GM18526 (cell line): ENCODE results near the gene SCN3A.

Source experiments
- POLR2A ChIP-seq: IDR thresholded peaks from 3 replicates; pipeline ENCODE4 v1.6.1; 2011; ENCODE audit not compliant: insufficient read length; ENCODE audit errors: extremely low read depth

Gene SCN3A

DNA sequence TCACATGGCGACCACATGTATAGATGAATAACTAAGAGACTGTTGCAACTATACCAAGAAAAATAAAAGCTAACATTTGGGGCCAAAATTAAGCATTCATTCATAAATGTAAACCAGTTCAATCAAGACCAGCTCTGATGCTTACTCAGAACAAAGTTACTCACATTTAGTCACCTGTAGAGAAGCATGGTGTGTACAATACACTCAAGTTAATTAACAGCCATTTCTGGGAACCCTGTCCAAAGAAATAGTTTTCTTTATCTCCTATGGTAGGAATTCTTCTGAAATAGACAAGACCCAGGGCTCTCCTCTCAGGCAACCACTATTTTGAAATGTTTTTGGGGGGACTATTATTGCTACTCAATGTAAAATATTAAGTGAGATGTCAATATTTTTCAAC is 1.6 kb downstream of the SCN3A start:
- no peak for TF ChIP-seq POLR2A

DNA sequence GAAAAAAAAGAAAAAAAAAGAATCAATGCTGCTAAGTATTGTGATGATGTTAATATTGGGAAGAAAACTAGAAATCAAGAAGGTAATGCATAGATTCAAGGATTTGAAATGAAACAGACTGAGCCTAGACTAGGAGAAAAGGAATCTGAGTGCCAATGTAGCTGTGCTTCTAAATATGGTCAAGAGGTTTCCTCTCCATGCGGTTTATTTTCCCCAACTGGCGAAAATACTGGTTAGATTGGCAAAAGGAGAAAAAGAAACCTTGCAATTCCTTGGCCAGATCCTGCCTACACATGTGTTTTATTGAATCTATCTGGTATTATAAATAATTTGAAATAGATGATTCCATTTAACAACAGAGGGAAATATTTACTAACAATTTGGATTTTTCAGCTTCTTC is 5.7 kb downstream of the SCN3A start:
- no peak for TF ChIP-seq POLR2A

DNA sequence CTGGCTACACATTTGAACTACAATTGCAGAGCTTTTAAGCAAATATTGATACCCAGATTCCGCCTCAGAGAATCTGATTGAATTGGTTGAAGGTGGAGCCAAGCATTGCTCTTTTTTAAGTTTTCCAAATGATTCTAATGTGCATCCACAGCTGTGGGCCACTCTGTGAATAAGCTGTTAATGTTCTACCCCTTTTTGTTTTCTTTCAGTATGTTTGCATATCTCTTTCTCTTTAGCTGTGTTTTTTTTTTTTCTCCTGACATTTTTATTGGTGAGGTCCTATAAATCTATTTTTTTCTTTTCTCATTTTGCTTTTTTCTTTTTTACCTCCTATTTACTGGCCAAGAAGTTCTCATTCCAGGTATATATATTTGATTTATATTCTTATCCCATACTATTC is 6.5 kb downstream of the SCN3A start:
- no peak for TF ChIP-seq POLR2A

DNA sequence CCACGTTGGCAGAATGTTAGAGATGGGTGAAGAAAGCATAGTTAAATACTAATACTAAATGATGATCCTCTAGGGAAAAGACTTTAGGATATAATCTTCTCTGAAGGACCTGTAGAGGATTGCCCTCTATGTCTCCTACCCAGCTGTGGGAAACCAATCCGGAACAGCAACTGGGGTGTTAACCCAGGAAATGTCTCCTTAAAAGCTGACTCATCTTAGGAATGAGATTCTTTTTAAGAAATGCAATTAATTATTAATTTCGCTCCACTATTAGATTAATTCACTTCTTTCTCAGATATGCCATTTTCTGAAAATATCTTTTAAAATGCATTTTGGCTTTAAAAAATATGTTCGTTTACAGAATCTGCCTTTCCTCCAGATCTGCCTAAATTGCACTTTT is 7.4 kb downstream of the SCN3A start:
- no peak for TF ChIP-seq POLR2A

DNA sequence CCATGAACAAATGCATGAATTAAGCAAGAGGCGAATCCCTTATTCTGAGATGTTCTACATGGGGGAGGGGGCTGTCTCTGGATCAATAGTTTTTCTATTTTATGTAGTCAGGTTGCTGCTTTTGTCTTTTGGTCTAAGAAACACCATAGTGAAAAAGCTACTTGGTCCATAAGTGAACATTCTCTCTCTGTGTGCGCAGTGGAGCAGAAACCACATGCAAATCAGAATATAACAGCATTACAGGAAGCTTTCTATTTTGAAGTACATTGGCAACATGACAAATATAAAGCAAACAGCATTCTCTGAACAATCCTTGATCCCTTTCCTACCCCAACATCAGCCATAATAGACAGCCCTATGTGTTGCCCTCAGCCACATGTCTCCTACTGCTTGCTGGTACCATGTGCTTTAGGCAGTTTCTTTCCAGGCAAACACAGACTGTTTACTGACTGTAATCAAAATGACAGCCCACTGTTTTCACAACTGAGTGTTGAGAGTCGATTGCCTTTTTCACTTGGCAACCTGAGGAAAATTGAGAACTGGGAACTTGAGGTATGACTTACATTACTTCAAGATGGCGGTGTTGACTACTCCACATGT is 10.6 kb downstream of the SCN3A start:
- TF ChIP-seq POLR2A: no peak

DNA sequence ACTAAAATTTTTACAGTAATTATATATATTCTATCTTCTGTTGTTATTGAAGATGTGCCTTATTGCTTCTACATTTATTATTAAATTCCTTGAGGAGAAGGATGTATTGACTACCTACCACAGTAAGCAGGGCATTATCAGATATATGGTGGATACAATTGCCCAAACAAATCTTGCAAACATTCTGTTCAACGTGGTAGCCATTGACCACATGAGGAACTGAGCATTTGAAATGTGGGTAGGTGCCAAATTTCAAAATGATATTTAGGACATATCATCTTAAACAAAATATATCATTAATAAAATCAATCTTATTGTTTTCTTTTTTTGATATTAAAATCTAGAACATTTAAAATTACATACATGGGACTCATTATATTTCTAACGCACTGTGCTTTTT is 11.1 kb downstream of the SCN3A start:
- no peak for TF ChIP-seq POLR2A

DNA sequence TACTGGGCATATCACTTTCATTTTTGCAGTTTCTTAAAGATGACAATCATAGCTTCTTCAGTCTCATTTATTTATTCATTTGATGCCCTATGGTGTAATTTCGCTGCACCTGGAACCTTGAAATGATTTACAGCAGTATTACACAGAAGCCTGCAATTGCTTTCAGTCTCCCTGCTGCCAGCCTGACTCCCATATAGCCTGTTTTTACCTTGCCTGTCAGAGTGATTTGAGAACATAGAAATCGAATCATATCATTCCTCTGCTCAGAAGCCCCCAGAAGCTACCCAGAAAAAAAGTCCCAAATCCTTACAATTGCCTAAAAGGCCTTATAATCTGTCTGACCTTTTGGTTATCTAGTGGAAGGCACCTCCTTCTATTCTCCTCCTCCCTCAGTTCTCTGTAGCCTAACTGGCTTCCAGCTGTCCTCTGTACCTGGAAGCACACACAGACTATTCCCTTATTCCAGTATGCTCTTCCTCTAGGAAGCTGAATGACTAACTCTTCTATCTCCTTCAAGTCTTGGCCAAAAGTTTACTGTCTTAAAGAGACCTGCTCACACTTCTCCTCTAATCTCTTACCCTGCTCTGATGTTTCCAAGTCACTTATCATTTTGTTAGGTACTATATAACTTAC is 12.6 kb downstream of the SCN3A start:
- TF ChIP-seq POLR2A: no peak

DNA sequence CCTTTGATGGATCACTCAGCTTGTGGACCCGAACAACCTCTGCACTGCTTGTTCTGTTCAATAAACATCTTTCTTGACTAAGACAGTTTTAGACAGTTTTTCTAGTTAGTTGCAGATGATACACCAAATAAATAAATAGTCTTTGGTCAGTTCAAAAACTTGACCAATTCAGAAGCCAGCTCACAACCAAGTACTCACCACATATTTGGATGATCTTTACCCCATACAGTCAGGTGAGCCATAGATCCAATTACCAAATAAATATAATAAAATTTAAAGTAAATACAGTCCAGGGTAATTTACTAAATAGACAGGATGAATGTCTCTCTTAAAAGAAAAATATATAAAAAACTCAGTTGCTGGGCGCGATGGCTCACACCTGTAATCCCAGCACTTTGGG is 18.2 kb downstream of the SCN3A start:
- TF ChIP-seq POLR2A: no peak

DNA sequence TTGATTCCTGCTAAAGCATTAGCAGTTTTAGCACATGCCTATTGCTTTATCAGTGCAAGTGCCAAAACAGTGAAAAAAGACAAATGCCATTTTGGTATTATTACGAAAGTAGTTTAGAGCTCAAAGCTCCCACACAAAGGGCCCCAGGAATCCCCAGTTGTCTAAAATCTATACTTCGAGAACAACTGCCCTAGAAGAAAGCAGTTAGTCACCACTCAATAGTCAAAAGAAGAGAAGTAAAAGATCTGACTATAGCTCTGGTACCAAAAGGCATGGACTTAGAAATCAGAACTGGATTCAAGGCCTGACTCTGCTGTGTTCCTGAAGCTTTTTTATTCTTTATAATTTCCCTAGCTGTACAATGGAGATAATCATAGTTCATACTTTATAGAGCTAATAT is 21.8 kb downstream of the SCN3A start:
- no peak for TF ChIP-seq POLR2A

DNA sequence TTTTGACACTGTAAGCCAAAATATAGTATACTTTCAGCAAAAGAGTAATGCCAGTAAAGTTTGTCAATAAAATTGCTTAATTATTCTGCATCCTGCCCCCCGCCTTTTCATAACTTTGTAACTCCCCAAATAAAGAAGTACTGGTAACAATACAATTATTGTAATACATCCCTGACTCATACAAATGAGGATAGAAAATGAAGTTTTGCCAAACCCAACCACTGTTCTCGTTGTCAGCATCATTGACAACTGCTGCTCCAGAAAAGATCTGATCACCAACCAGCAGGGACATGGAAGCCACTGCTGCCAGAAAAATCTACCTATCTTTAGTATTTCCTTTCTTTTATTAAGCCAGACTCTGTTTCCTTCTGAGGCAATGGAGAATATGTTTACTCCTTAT is 27.1 kb downstream of the SCN3A start:
- no peak for TF ChIP-seq POLR2A

DNA sequence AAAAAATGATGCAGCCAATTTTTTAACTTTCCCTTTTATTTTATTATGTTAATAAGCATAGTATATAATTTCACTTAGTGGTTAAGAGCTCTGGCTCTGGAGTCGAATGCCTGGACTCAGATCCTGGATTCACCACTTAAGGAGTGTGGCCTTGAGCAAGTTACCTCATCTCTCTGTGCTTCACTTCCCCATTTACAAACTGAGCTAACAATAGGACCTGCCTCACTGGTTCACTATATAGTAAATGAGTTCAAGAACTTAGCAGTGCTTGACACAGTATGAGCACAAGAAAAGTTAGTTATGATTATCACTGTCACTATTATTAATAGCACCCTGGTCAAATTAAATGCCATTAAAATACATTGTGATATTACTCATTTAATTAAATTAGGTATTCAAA is 30.6 kb downstream of the SCN3A start:
- TF ChIP-seq POLR2A: no peak

DNA sequence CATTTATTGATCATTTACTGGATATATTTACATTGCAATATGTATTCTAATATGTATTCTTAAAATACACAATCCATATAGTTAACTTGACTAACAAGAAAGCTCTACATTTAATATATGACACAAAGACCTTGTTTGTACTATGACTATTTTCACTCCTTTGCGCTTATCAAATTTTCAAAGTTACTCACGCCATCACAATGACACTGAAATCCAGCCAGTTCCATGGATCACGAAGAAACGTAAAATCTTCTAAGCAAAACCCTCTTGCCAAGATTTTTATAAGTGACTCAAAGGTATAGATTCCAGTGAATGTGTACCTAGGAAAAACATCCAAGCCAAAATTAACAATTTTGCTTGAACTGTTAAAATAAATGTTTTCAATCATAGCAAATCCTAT is 39.6 kb downstream of the SCN3A start:
- TF ChIP-seq POLR2A: no peak

DNA sequence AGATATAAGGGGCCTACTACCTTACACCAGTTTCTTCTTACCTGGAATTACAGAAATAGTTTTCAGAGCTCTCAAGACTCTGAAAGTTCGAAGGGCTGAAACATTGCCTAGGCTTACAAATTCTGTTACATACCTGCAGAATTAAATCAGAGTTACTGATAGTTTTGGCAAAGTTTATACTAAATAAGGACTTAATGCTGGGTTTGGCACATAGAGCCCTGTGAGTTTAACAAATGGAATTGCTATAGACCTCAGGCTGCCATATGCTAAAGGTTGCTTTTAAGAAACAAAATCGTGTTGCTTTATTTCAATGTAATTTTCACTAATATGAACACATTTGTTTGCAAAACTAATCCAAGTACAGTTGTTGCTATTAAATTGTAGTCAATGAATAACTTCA is 40.1 kb downstream of the SCN3A start:
- TF ChIP-seq POLR2A: no peak

DNA sequence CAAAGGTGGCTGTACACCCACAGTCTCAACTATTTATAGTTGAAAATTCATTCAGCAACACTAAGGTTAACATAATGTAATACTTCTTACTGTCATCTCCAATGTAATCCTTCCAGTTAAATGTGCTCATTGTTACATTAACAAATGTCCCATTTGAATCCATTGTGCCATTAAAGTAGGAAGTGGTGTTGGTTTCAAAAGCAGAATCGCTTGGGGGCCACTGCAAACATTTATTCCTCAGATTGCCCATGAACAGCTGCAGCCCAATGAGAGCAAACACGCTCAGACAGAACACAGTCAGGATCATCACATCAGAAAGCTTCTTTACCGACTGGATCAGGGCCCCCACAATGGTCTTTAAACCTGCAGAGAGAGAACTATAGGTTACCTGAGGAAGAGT is 41.4 kb downstream of the SCN3A start:
- TF ChIP-seq POLR2A: no peak

DNA sequence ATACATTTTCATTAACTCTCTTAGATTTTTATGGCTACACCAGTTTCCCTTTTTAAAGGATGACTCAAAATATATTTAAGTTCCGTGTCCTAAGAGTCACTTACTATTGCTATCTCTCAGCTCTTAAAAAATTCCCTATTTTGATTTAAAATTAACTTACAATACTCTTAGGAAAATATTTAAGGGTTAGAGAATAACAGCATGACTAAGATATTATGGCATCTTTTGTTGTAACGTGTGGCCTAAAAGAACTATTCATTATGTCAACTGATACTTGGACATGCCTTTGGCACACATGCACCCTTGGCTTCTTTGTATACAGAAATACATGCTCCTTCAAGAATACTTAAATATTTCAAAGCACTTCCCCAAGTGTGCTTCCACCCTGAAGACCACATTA is 42.3 kb downstream of the SCN3A start:
- no peak for TF ChIP-seq POLR2A

DNA sequence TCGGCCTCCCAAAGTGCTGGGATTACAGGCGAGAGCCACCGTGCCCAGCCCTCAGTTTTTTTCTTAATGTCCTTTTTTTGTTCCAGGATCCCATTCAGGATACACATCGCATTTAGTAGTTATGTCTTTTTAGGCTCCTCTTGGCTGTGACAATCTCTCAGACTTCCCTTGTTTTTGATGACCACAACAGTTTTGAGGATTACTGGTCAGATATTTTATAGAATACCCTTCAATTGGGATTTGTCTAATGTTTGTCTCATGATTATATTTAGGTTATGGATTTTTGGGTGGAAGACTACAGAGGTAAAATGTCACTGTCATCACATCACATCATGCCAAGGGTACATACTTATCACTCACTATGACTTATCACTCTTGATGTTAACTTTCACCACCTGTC is 46.7 kb downstream of the SCN3A start:
- no peak for TF ChIP-seq POLR2A

DNA sequence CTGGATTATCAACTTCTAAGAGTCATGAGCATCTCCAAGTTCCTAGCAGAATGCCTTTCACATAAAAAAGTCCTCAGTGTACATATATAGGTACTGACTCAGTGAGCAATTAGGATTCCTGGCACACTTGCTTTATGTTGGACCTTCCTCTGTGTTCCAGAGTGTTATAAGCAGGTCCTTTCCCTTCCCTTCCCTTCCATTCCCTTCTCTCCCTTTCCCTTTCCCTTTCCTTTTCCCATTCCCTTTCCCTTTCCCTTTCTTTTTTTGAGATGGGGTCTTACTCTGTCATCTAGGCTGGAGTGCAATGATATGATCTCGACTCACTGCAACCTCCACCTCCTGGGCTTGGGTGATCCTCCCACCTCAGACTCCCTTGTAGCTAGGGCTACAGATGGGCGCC is 48.7 kb downstream of the SCN3A start:
- no peak for TF ChIP-seq POLR2A

DNA sequence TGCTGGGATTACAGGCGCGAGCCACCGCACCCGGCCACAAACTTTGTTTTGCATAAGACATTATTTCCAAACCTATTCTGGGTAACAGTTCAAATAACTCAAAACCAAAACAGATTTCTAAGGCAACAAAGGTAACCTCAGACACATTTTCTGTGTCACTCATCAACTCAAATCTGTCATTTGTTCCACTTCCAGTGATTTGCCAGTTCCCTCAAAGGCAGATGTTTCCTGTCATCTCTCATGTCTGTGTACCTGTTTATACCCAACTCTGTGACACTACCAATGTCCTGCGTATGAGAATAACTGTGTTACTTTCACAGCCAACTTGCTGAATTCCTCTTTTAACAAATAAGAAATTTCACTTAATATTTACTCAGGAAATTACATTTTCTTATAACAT is 54.4 kb downstream of the SCN3A start:
- no peak for TF ChIP-seq POLR2A
